NCI-H1436 treated with DMSO at 0.1 percent for 48 hours (cell line): Measurements from ENCODE around the gene FBN1.

Experiments used
- DNase-seq: peaks from one replicate; lab custom pipeline; 2025; lab: John Stamatoyannopoulos, UW

Gene FBN1

DNA sequence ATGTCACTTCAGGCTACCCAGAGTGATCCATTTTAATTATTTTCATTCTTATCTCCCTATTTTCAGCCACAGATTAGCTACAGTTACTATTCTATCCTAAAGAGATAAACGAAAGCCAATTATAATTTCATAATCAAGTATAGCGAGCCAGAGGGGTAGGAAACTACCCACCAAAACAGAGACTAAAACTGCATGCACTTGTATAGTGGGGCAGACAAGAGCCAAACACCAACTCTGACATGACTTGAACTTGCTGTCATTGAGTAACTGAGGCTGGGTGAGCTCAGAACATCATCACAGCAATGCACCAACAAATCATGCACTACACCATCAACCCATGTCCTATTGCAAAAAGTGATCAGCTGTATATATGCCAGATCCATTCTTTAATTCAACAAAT lies 64.8 kb downstream of the FBN1 start:
- DNase-seq = no peak

DNA sequence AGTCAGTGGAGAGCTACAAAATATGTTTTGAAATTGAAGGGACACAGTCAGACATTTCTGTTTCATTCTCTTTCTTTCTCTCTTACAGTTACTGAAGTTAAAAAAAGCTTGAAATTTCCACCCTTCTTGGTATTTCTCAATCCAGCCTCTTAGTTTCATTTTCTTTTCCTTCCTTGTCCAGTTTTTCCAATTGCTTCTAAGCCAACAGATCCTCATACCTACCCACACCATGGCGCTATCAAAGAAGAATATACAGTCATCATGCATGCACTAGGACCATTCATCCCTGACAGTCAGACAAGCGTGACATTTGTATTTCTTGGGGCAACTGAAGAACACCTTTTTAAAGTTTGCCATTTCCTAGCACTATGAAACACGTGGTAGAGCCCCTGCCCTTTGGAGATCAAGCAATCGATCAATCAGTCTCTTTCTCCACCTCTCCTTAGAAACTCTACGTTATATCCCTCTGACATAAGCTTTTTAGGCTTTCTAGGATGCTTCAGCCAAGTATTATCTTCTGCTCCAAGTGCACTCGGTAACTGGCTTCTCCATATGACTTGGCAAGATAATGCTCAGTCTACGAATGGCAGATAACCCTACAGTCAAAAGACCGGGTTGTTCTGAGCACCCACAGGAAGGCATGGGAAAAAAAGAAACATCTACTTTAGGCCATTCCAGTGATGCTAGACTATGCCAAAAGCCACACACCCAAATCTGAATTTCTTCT lies 65.4 kb downstream of the FBN1 start:
- no peak for DNase-seq

DNA sequence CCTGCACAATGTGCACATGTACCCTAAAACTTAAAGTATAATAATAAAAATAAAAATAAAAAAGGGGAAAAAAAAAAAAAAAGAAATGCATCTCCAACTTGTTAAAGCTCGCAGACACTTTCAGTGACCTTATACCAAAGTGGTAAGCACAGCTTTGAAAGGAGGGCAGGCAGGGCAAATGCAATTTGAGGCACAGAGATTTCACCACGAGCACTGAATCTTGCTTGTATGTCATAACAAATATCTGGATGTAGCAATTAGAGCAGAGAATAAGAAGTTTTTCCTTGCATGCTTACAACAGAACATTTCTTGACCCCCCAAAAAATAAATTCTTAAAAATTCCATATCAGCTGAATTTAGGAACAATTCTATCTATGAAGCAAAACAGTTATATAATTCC lies 66.5 kb downstream of the FBN1 start:
- no peak for DNase-seq

DNA sequence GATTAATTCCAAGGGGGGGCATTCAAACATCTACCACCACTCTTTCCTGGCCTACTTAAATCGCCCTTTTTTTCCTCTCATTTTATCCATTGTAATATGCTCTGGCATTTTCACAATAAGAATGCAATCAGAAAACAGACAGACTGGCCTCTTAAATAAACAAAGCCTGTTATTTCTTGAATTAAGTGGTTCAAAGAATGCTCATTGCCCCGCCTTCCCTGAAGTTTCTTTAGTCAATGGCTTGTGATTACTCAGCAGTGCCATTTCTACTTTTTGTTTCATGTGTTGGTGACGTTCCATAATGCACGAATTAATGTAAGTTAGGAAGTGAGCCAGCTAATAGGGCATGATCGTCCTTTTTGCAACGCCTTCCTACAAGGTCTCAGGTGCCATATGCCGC lies 68.0 kb downstream of the FBN1 start:
- no peak for DNase-seq

DNA sequence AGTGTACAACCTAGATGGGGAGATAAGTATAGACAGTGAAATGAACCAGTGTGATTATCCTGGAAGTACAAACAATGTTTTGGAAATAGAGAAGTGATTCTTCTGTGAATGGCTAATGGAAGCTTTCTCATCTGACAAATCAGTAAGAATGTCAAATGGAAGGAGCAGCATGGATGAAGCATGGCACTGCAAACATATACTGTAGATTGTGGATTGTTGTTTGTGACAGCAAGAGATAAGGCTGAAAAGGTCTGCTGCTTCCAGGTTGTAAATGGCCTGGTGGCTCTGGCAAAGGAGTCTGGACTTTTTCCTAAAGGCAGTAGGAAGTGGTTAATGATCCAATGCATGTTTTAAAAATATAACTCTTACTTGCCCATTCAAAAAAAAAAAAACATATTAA lies 71.3 kb downstream of the FBN1 start:
- DNase-seq = no peak

DNA sequence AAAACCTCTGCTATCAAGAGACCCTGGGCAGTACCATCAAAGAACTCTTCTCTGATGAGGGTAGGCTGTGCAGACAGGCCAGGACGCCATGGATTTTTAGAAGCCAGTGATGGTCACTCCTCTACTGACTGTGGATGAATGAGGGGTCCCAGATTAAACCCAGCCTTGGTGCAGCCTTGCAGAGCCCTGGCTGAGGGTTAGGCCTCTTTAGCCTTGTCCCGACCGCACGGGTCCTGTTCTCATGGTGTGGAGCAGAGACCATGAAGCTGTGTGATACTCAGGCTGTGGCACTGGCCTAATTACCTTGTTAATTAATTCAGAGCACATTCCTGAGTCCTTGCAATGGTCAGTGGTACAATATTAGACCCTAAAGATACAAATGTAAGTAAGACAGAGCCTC lies 71.7 kb downstream of the FBN1 start:
- DNase-seq = no peak

DNA sequence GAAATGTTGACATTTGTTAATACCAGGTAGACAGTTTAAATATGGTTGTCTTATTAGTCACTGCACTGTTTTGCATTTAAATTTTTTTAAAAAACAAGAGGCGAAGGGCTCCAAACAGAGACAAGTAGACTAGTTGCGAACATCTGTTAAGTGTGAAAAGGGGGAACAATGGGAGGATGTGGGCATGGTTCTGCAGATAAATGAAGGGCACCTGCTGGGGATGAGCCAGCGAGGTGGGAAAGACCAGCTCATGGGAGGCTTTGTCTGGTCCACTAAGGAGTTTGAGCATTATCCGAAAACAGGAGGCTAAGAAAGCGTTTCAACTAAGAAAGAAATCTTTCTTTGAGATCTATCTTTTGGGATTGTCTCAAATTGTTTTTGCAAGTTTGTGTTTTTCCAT lies 72.7 kb downstream of the FBN1 start:
- no peak for DNase-seq

DNA sequence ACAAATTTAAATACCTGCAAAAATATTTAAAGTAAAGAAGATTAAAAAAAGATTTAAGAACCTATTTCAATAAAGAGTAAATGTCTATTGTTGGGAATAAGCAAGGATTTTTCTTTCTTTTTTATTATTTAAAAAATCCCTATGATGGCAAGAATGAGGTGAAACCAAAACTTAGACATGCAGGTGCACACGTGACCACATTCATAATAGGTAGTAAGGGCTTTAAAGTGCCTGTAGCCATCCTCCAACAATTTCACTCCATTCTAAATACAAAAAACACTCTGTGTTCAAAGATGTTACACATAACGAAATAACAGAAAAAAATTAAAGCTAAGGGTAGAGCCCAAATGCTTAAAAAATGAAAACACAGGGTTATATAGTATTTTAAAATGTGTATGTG lies 74.0 kb downstream of the FBN1 start:
- no peak for DNase-seq

DNA sequence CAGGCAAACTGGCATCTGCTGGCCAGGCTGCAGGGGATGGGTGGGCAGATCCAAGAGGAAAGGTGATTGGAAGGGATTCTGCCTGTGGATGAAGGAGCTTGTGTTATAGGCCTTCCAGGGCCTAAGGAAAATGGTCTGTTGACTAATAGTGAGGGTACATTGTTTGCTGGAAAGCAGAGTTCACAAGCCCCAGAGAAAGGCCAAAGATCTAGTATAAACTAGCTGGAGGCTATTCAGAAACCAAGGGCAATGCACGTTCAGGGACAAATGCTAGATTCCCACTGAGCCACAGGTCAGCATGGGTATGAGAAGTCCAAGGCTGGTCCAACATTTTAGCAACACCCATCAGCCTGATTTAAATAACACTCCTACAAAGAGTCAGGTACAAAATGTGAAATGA lies 74.7 kb downstream of the FBN1 start:
- no peak for DNase-seq

DNA sequence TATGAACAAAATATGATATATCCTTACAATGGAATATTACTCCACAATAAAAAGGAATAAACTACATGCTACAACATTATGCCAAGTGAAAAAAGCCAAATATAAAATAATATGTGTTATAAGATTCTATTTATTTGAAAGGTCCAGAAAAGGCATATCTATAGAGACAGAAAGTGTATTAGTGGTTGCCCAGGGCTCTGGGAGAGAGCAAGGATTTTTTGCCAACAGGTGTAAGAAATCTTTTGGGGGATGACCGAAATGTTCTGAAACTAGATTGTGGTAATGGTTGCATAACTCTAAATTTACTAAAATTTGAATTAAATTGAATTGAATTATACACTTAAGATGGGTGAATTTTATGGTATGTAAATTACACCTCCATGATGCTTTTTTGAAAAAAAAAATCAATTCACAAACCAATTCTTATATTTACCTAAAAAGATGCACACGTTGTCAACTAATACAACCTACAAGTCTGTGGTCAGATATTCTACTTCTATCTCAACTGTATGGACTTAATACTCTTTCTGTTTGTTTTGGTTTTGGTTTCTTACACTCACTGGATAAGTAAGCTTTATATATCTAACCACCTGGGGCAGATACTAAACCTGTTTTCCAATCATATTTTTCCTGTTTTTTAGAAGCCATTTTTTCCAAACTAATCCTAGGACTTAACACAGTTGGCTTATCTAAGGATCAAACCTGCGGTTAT lies 75.8 kb downstream of the FBN1 start:
- DNase-seq = no peak

DNA sequence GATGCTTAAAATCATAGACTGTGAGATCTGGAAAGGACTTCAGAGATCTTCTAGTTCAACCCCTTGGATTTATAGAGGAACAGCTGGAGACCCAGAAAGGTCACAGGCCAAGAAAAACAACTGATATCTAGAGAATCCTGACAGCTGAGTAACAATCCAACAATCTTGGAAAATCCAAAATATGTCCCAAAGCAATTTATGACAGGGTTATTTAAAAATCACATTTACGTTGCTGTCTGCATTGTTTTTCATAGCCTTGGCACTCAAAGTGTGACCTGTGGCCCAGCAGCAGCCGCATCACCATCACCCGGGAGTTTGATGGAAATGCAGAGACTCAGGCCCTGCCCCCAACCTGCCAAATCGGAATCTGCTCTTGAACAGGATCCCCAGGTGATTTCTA lies 78.8 kb downstream of the FBN1 start:
- no peak for DNase-seq

DNA sequence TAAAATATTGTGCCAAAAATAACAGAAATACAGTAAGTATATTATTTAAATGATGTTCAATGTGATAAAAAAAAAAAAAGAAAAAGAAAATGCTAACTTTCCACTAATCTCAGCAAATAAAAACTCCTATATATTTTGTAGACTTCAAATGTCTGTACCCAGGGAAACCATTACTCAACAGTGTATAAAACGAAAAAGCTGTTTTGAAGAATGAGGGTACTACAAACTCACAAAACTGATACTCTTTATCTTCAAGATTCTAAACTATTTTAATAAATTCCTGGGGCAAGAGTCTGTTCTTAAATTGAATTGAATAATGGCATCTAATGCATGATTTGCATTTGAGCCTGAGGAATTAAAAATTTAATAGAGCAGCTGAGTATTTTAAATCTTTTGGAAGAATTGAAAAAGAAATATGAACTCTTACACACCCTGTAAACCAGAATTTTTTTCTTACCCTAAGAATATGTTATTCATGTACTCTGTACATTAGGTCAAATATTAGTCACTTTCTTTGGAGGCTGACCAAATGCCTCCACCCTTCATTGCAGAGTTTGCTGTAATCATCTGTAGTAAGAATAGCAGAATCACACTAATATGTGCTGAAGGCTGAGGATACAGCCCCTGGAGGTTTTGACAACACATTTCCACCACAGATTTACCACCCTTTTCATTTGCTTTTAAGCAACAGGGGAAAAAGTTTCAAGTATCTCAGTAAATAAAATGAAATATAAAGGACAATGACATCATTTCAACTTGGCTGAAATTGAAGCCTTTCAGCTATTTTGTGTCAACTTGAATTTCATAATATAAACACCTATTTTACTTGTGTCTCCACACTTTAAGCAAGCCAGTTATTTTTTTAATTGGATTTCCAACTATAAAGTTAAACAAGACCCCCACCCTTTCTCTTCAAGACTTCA lies 79.7 kb downstream of the FBN1 start:
- DNase-seq = no peak

DNA sequence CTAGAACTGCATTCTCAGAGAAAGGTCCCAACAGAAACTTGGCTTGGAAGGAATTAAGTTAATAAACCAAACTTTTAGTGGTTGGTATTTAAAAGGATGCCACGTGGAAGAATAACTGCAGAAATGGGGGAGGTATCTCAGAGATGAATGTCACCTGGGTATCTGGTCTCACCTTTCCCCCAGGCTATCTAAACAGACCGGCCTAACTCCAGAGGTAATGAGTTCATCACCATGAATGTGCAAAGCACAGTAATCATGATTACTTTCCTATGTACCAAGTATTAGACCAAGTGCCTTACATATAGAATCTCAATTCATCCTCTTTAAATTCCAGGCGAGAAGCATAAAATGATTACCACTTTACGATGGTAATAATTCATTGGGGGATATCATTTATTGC lies 80.8 kb downstream of the FBN1 start:
- DNase-seq = no peak

DNA sequence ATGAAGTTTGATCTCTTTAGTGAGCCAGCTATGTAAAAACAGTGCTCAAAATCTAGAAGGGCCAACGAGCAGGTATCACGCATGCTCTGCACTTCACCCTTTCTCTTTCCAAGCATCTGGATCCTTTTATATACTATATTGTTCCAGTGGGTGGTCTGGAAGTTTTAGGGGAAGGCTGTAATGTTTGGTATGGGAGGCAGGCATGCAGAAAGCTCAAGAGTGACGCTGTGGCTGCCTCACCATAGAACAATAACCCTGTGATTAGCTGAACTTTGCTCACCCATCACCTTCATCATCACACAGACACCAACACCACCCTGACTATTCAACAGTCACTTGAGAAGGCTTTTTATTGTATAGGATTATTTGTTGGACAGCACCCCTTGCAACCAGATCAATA lies 81.6 kb downstream of the FBN1 start:
- no peak for DNase-seq

DNA sequence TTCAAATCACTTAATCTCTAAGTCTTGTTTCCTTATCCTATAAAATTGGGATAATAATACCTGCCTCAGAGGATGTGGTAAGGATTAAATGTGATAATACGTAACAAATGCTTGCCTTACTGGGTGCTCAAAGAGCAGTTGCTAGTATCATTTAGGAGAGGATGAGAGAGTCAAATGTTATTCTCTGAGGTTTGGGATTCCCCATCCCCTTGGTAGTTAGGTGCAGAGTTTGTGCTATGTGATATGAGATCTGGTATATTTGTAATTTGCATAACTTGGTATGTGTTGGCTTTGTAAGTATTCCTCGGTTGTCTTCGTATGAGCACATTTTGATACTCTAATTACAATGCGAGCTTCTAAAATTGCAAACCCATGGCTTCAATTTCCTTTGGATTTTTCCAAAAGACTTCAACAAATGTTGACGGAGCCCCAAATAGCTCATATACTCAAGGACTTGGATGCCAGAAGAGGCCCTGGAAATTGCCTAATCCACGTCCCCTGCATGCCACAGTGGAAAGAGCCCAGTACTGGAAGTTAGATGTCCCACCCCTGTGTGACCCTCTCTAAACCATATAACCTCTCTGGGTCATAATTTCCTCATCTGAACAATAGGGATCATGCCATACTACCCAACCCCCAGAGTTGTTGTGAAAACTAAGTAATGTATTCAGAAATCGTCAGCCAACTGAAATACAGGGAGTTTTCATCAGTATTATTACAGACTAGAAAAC lies 85.0 kb downstream of the FBN1 start:
- DNase-seq = no peak

DNA sequence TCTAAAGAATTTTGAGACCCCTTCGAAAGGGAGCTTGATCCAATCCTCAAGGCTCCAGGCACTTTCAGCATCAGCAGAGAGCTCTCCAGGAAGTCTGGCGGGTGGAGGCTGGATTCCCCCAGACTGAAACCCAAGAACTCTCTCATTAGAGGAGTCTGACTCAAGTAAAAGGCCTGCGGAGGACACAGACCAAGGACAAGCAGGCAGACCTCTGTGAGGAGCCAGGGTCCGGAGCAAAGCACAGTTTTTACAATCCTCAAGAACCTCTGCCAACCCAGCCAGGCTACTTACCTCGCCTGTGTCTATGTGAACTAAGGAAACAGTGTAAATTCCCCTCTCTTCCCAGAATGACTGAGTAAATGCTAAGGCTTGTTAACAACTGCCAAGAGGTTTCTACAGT lies 86.2 kb downstream of the FBN1 start:
- DNase-seq = no peak

DNA sequence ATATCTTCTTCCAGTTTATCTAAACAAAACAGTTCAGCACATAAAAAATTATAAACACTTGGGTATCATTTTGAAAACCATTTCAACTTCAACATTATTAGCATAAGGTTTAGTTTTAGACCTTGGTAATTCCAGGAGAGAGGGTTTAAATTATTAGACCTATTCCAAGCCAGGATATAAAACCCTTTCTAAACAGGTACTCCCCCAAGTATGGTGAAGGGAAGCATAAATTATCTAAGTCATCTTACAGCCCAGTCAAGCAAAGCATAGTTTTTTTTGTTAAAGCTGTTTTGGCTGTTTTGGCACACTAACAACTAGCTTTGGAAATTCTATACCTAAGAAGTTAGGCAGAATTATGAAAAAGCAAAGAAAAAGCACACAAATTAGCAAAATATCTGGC lies 87.3 kb downstream of the FBN1 start:
- no peak for DNase-seq

DNA sequence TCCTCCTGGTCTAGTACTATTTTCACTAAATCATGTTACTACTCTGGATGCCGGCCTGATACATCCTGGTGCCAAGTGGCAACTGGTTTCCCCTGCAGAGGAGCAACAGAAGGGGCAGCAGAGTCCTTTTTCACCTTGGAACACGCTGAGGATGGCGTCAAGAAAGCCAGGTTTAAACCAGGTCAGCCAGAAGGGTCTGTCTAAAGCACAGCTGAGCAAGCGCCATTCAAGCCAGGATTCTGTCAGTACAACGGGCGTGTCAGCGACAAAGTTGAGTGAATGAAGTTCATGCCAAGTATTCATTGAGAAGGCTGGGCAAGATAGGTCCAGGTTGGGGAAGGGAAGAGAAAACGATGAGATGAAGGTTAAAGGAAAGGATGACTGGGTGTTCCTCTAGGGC lies 88.2 kb downstream of the FBN1 start:
- DNase-seq = no peak

DNA sequence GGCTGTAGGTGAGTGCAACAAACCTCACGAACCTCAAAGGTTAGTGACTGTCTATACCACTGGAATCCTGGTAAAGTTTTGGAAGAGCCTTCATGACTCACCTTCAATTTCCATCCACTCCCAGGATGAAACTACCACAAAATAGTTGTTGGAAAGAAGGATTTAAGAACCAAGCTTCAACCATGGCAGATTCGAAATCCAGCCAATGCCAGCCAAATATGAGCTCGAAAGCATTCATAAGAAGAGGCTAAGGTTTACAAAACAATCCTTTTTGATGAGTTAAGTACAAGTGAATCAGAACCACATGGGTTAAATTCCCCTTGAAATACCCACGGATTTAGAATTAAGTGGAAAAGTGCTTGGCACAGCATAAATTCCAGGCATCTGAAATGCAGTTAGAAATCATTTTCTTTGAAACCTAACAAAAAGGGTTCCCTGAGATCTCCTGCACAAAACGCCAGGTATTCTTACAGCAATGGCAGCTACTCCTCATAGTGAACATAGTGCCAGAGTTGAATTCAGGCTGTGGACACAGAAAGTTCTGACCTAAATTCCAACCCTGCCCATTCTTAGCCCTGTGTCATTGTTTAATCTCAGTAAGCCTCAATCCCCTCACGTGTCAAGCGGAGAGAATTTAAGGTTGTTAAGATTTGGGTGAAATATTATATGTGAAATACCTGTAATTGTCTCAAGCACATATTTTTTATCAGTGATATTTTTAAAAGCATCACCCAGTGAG lies 89.2 kb downstream of the FBN1 start:
- DNase-seq = no peak

DNA sequence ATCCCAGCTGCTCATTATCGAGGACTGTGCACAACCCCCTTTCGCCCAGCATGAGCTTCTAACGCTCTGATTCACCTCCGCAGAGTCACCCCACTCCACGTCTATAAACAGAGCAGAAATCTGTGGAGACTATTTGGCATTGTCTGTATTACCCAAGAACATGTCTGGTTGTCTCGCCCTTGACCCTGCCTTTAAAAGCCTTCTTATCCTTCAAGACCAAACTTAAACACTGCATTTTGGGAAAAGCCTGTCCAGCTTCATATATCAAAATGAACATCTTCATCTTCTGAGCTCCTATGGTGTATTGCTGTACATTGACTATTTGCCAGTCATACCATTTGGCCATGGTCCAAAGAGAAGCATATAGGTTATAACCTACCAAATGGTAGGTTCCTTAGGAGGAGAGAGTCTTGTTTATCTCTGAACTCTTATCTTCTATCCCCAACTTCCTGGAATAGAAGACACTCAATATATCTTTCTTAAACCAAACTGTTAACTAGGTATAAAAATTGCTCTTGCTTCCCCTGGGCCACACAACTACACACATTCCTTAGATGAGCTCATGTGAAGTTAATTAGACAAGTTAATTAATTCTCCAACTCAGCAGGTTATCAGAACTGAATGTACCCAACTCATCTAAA lies 90.1 kb downstream of the FBN1 start:
- DNase-seq = no peak

DNA sequence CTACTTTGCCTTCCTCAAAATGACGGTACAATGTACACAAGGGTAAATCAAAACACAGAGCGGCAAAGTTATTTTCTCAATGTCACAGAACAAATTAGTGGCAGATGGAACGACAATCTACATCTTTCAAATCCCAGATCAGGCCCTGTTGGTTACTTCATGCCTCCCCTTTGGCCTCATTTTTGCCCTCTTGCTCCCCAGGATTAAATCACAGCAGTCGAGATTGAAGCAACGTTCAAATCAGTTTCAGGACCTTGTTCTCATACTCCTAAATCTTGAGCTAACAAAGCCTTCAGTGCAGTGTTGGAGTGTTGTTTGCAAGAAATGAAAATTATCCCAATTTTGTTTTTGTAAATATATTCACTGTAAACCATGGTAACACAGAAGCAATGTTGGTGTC lies 91.4 kb downstream of the FBN1 start:
- DNase-seq = no peak
